T-cell (primary cell): Measurements from ENCODE around the gene HCST. TPM values are rescaled to one million over a fixed set of nuclear protein-coding genes. Genes with fewer than 3 reads are reported as not detected.

Experiments used
- ATAC-seq, 4 experiments: fragments of 200-7000 bp in 3 of 4; fragments of 150-1000 bp in 1 of 4; cut with Tn5 transposase; replicated peaks in 1 of 4; 1 replicate in 3 of 4; 2 replicates in 1 of 4; pipeline ENCODE4 v1.10.0; 2021; ENCODE audit warnings: moderate library complexity in 3 of 4, mild to moderate bottlenecking in 2 of 4, moderate number of reproducible peaks in 1 of 4
- CTCF ChIA-PET, 2 donors: fragments of 300-600 bp; sonication (Branson Sonifier 250); formaldehyde crosslinking; loops; one replicate each; lab custom pipeline; 2022; ENCODE audit warnings: antibody characterized with exemption in 2 of 2; lab: Charles Lee
- POLR2A ChIA-PET, 2 donors: fragments of 300-600 bp; sonication (Branson Sonifier 250); formaldehyde crosslinking; loops; one replicate each; lab custom pipeline; 2022; ENCODE audit warnings: antibody characterized with exemption in 2 of 2; lab: Charles Lee
- DNase-seq, 35 experiments: peaks; one replicate each; pipeline versions ENCODE4 v3.0.0 to v3.0.0-alpha.2; 2013 to 2023
- H3K27ac ChIP-seq: one replicate; pipeline ENCODE4 v1.5.1; 2013; ENCODE audit warnings: low read length
- H3K27me3 ChIP-seq, 2 experiments: replicated peaks in 1 of 2; 1 replicate in 1 of 2; 2 replicates in 1 of 2; pipeline versions ENCODE4 v1.6.1 to v1.7.0; 2013; ENCODE audit warnings: low read length in 1 of 2, mixed read lengths in 1 of 2; ENCODE audit not compliant: control insufficient read depth in 2 of 2, insufficient read depth in 2 of 2; ENCODE audit errors: extremely low read depth in 1 of 2
- H3K36me3 ChIP-seq, 2 donors: 1 replicate in 1 of 2; 2 replicates in 1 of 2; pipeline versions ENCODE4 v1.6.1 to v1.7.0; 2013; ENCODE audit warnings: low read length in 1 of 2; ENCODE audit not compliant: control insufficient read depth in 2 of 2, insufficient read depth in 1 of 2; ENCODE audit errors: extremely low read depth in 1 of 2
- H3K4me1 ChIP-seq, 2 experiments: 1 replicate in 1 of 2; 2 replicates in 1 of 2; pipeline versions ENCODE4 v1.6.1 to v1.7.0; 2013; ENCODE audit warnings: low read length in 2 of 2, mixed read lengths in 1 of 2; ENCODE audit not compliant: insufficient read depth in 2 of 2, control insufficient read depth in 1 of 2; ENCODE audit errors: extremely low read depth in 1 of 2
- H3K4me3 ChIP-seq, 2 donors: 1 replicate in 1 of 2; 2 replicates in 1 of 2; pipeline versions ENCODE4 v1.5.1 to v1.7.0; 2013; ENCODE audit warnings: mild to moderate bottlenecking in 2 of 2, low read length in 1 of 2, moderate library complexity in 1 of 2; ENCODE audit not compliant: control insufficient read depth in 1 of 2; ENCODE audit errors: extremely low read depth in 1 of 2
- H3K9me3 ChIP-seq: 2 replicates; pipeline ENCODE4 v1.7.0; 2013
- H3K27ac Mint-ChIP-seq, 2 donors: one replicate each; pipeline ENCODE4 v1.8.0; 2020 to 2021; ENCODE audit warnings: mild to moderate bottlenecking in 2 of 2, mixed read lengths in 2 of 2
- H3K27me3 Mint-ChIP-seq, 2 donors: one replicate each; pipeline ENCODE4 v1.8.0; 2021 to 2022; ENCODE audit warnings: mixed read lengths in 2 of 2
- H3K36me3 Mint-ChIP-seq: one replicate; pipeline ENCODE4 v1.8.0; 2021; ENCODE audit warnings: mixed read lengths
- H3K4me1 Mint-ChIP-seq, 3 donors: one replicate each; pipeline ENCODE4 v1.8.0; 2020 to 2022; ENCODE audit warnings: mixed read lengths in 3 of 3, mild to moderate bottlenecking in 1 of 3
- H3K4me3 Mint-ChIP-seq, 3 donors: one replicate each; pipeline ENCODE4 v1.8.0; 2020 to 2022; ENCODE audit warnings: mild to moderate bottlenecking in 3 of 3, mixed read lengths in 3 of 3, moderate library complexity in 3 of 3
- H3K9me3 Mint-ChIP-seq, 3 donors: one replicate each; pipeline ENCODE4 v1.8.0; 2020 to 2022; ENCODE audit warnings: mixed read lengths in 3 of 3
- WGBS: methylation state at CpG from one replicate; pipeline ENCODE4 v1.1.5; 2013; ENCODE audit warnings: missing lambda C conversion rate; ENCODE audit not compliant: insufficient coverage; 5-methylcytosine and 5-hydroxymethylcytosine counted together
- total RNA-seq, 35 experiments: library from RNA in 6 of 35; stranded (reverse) in 6 of 35; fragments of 120-200 nt in 1 of 35; gene quantifications; one replicate each; pipeline versions ENCODE4 v1.2.1 to v1.2.4 and lab custom pipeline; 2013 to 2026

Gene HCST, protein sequence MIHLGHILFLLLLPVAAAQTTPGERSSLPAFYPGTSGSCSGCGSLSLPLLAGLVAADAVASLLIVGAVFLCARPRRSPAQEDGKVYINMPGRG
- total RNA-seq (100 to 1,000 TPM in 2 of 5 donors, 10 to 100 TPM in 3; 60.1 to 165 (median 77.2) TPM), total RNA-seq (lab: John Stamatoyannopoulos, UW) (8.3 to 77.3 (median 26.6) reads per million in 29 experiments)
- 190 TPM for total RNA-seq (2013)

DNA sequence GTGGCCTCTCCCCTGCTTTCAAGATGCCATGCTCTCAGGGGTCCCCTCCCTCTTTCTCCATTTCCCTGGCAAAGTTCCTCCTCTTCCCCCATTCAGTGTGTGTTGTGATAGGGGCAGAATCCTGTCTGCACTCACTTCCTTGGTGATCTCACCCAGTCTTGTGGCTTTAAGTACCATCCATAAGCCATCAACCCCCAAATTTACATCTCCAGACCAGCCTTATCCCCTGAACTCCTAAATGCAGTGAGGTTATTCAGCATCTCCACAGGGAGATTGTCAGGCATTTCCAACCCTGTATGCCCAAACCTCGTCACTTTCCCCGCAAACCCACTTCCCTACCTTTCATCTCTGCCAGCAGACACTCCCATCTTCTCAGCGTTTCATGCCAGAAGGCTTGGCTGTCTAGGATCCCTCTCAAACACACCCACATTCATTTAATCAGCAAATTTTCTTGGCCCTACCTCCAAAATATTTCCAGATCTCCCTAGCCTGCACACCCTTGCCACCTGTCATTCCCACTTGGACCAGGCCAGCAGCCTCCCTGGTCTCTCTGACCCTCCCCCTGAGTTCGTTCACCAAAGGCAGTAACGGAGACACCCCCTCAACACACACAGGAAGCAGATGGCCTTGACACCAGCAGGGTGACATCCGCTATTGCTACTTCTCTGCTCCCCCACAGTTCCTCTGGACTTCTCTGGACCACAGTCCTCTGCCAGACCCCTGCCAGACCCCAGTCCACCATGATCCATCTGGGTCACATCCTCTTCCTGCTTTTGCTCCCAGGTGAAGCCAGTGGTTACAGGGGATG is at the start of gene HCST:
TSS of gene HCST (plus strand) at position 676 of the 808 bp plus-strand sequence. CDS start at position 741, 65 bp downstream.
- Histone ChIP-seq H3K9me3 (no peaks in the 10 kb centered on the region), H3K27ac (peak within 1 kb of the TSS; percentile 99), H3K27me3 (no peaks in the 10 kb centered on the region), H3K36me3 (peaks cover 0 to 9% of the 10 kb centered on the region in 2 donors), H3K4me1 (peaks cover 29 to 74% of the 10 kb centered on the region in 2 experiments), H3K4me3 (peak within 1 kb of the TSS; percentile 69 to 97)
- ChIA-PET CTCF (no interaction called here), POLR2A (no interaction called here)
- Mint-ChIP-seq H3K27me3 (no peaks in the 10 kb centered on the region), H3K9me3 (no peaks in the 10 kb centered on the region), H3K36me3 (peaks cover 6% of the 10 kb centered on the region), H3K4me3 (peak within 1 kb of the TSS; percentile 97 to 100 (median 98)), H3K27ac (peak within 1 kb of the TSS; percentile 99), H3K4me1 (peaks cover 56 to 64% (median 60%) of the 10 kb centered on the region in 3 donors)
- WGBS: 0% methylated on average over 6 of the region's 6 CpGs
- ATAC-seq (peak; percentile 14 to 38 (median 32)), DNase-seq (peak in 25 of 35 experiments; percentile 15 to 76 (median 38))

DNA sequence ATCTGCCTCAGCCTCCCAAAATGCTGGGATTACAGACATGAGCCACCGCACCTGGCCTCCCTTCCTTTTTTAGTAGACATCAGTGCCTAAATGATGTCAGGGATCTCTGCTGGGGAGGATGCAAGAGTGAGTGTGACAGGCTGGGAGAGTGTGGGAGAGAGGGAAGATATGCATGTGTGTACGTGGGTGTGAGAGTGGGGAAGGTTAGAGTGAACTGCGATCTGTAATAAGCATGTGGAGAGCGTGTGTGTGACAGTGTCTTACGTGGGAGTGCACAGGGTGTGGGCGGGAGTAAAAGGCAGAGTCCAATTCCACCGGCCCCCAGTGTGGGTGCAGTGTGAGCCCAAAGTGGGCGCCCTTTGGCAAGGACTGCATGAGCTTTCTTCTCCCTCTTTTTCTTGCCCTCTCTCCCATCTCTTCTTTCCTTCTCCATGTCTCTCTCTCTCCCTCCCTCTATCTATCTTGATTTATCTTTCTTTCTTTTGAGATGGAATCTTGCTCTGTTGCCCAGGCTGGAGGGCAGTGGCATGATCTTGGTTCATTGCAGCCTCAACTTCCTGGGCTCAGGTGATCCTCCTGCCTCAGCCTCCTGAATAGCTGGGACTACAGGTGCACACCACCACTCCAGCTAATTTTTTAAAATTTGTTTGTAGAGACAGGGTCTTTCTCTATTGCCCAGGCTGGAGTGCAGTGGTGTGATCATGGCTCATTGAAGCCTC is 49.1 kb upstream of the HCST start:
- Mint-ChIP-seq H3K4me1 (peaks cover 9 to 10% (median 9%) of the 10 kb centered on the region in 3 donors), H3K27me3 (peaks cover 43 to 61% of the 10 kb centered on the region in 2 donors), H3K36me3 (no peaks in the 10 kb centered on the region), H3K9me3 (no peaks in the 10 kb centered on the region), H3K27ac (no peak overlapping the region), H3K4me3 (no peak overlapping the region)
- Histone ChIP-seq H3K27me3 (peaks cover 5 to 90% of the 10 kb centered on the region in 2 experiments), H3K4me1 (peaks cover 0 to 28% of the 10 kb centered on the region in 2 experiments), H3K9me3 (no peaks in the 10 kb centered on the region), H3K27ac (no peak overlapping the region), H3K4me3 (no peak overlapping the region), H3K36me3 (no peaks in the 10 kb centered on the region)
- 59% methylated on average over 4 of the region's 8 CpGs for WGBS
- ATAC-seq (no peak), DNase-seq (no peak)
- CTCF ChIA-PET: no interaction called here
- POLR2A ChIA-PET: no interaction called here

- WGBS: 3% methylated on average over 39 of the region's 42 CpGs
- Histone ChIP-seq H3K4me3 (peak within 1 kb of the TSS; percentile 55 to 83), H3K9me3 (no peaks in the 10 kb centered on the region), H3K27ac (no peak within 1 kb of the TSS), H3K36me3 (no peaks in the 10 kb centered on the region), H3K4me1 (peaks cover 0 to 26% of the 10 kb centered on the region in 2 experiments), H3K27me3 (peaks cover 5 to 90% of the 10 kb centered on the region in 2 experiments)
- DNase-seq: peak in 8 of 35 experiments; percentile 8 to 36 (median 27)
- POLR2A ChIA-PET: no interaction called here
- H3K27me3 Mint-ChIP-seq: peaks cover 48 to 71% of the 10 kb centered on the region in 2 donors
- H3K9me3 Mint-ChIP-seq: no peaks in the 10 kb centered on the region
- H3K4me3 Mint-ChIP-seq: peak within 1 kb of the TSS; percentile 69 to 77 (median 71)
- H3K4me1 Mint-ChIP-seq: peaks cover 5 to 12% (median 12%) of the 10 kb centered on the region in 3 donors
- CTCF ChIA-PET: no interaction called here
- no peaks in the 10 kb centered on the region for H3K36me3 Mint-ChIP-seq
- peak; percentile 54 to 73 (median 62) for ATAC-seq
- peak within 1 kb of the TSS in 1 of 2 donors; percentile 15 for H3K27ac Mint-ChIP-seq
These were observed 45.7 kb upstream of the HCST start, which contains the start of gene KIRREL2 for GRCh38 chr19:35856546-35857149. KIRREL2 (plus strand) TSS chr19:35856911; CDS start chr19:35857120, 209 bp downstream.

GRCh38 chr19:35858311-35858710 is 44.0 kb upstream of the HCST start:
- Mint-ChIP-seq H3K4me3 (peak overlapping the region in 2 of 3 donors; percentile 46 to 77), H3K9me3 (no peaks in the 10 kb centered on the region), H3K4me1 (peaks cover 5 to 12% (median 12%) of the 10 kb centered on the region in 3 donors), H3K27me3 (peaks cover 39 to 72% of the 10 kb centered on the region in 2 donors), H3K36me3 (no peaks in the 10 kb centered on the region), H3K27ac (no peak overlapping the region)
- H3K4me3 ChIP-seq: no peak overlapping the region
- no peaks in the 10 kb centered on the region for H3K36me3 ChIP-seq
- ATAC-seq: no peak
- no peaks in the 10 kb centered on the region for H3K9me3 ChIP-seq
- H3K27ac ChIP-seq: no peak overlapping the region
- WGBS: 90% methylated on average over 6 of the region's 6 CpGs
- DNase-seq: no peak
- peaks cover 0 to 25% of the 10 kb centered on the region in 2 experiments for H3K4me1 ChIP-seq
- peaks cover 8 to 89% of the 10 kb centered on the region in 2 experiments for H3K27me3 ChIP-seq
- POLR2A ChIA-PET: interaction anchor here in 1 of 2 donors (0.7 kb wide), 1 partner anchor 357 kb away, joined by 5 read pairs; no protein-coding TSS in a partner anchor
- CTCF ChIA-PET: no interaction called here

GRCh38 chr19:35859414-35859813 is 42.9 kb upstream of the HCST start:
- DNase-seq: no peak
- no CpG with 5 or more reads among the region's 4 CpGs for WGBS
- Histone ChIP-seq H3K27me3 (peaks cover 8 to 82% of the 10 kb centered on the region in 2 experiments), H3K4me3 (no peak overlapping the region), H3K9me3 (no peaks in the 10 kb centered on the region), H3K4me1 (peaks cover 0 to 25% of the 10 kb centered on the region in 2 experiments), H3K36me3 (no peaks in the 10 kb centered on the region), H3K27ac (no peak overlapping the region)
- CTCF ChIA-PET: no interaction called here
- no peak for ATAC-seq
- no peak overlapping the region for H3K27ac Mint-ChIP-seq
- H3K36me3 Mint-ChIP-seq: no peaks in the 10 kb centered on the region
- peaks cover 36 to 69% of the 10 kb centered on the region in 2 donors for H3K27me3 Mint-ChIP-seq
- H3K4me3 Mint-ChIP-seq: no peak overlapping the region
- no peaks in the 10 kb centered on the region for H3K9me3 Mint-ChIP-seq
- peaks cover 5 to 12% (median 12%) of the 10 kb centered on the region in 3 donors for H3K4me1 Mint-ChIP-seq
- POLR2A ChIA-PET: no interaction called here
